Measurements from ENCODE around the gene PTGER2.

Gene PTGER2

DNA sequence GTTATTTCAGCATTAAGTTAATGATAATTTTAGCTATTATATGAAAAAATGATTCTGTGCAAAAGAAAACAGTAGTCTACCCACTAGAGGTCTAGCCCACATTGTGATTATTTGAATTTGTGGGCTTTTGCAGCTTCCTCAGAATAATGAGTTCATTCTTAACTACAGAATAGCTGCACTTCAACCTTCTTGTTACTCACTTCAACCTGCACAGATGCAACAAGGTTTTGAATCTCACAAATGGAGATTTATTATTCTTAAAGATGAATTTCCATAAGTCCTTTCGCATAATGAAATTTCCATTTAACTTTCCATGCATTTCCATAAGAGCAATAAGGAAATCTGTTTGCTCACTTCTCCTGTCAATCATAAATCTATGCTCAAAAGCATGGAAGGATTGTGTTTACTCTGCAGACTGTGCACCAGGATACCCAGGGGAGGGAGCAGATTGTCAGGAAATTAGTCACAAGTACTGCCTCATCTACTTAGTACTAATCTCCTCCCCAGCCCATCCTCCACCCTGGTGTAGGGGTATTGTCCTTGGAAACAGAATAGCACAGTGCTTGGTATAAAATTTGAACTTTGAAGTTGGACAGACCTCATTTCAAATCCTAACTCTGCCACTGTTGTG lies 24.1 kb downstream of the PTGER2 start:
- DNase-seq (ENCODE audit: low spot score) = no peak

DNA sequence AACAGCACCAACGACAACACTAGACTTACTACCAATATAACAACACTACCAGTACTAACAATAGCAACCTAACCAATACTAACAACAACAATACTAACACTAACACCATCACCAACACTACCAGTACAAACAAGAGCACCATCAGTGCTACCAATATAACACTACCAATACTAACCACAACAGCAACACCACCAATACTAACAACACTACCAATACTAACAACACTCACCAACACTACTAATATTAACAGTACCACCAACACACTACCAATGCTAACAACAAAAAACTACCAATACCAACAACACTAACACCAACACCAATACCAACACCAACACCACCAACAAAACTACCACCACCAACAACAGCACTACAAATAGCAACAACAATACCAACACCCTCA lies 25.1 kb downstream of the PTGER2 start:
- DNase-seq (ENCODE audit: low spot score) = no peak

DNA sequence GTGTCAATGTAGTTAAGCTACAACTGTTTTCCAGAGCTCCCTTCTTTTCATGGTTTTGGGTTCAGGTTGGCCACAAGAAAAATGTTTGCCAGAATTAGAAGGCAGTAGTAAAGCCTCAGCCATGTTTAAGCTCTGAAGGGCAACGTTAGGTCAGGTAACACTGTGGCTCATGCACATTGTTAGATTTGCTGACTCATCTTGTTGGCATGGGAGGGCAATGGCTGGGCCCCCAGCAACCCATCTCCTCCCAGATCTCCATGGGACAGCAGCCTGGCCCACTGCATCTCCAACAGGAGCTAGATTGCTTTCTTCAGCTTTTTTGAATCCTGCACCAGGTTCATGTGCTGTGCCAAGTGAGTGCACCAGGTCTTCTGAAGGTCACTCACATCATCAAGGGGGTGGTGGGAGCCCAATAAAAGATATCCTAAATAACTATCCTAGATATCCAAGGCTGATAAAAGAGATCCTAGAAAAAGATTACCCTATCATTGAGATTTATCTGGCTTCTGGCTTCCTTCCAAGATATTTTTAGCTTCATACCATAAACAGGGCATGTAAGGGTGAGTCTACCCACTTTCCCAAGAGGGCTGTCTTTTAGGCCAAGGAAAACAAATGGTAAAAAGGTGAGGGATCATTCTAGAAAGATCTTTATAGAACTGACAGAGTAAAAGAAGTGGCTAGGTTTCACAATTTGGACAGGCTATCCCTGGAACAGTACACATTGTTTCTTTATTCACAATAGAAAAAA lies 28.9 kb downstream of the PTGER2 start:
- DNase-seq (ENCODE audit: low spot score) = no peak

DNA sequence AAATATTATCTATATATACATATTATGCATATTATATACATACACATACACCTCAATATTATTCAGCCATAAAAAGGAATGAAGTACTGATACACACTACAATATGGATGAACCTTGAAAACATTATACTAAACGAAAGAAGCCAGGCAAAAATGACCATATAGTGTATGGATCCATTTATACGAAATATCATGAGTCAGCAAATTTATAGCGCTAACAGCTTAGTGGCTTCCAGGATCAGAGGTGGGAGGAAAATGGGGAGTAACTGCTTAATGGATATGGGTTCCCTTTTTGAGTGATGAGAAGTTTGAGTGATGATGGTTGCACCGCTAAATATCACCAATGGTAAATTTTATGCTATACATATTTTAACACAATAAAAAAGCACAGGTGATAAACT lies 32.7 kb downstream of the PTGER2 start:
- DNase-seq (ENCODE audit: low spot score) = no peak

DNA sequence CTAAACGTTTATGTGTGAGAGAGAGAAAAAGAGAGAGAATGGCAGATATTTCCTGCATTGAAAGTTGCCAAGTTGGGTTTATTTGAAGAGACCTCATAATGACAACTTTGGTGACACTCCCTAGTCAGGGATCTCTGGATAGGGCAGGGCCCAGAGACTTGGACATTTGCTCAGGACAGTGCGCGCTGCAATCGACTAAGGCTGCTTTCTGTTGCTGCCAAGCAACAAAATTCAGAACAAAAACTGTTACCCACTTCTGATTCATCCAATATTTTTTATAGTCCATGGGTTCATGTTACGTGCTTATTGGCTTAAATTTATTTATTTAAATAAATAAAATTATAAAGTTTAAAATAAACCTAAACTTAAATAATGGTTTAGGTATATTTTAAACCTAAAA lies 34.2 kb downstream of the PTGER2 start:
- no peak for DNase-seq (ENCODE audit: low spot score)

DNA sequence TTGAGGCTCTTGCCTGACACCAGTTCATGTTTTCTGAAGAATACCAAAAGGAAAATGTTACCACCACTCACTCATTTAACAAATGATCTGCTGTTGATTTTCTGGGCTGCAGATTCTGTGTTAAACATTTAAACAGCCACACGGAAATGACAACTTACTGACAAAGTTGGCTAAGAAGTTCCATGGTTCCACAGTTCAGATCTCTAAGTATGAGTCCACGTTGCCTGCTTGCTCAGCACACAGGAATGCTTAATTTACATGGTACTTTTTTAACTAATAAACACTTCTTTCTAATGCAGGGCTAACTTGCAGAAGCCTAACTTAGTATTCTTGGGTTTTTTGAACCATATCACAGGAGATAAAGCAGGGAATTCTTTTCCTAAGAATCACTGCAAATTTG lies 34.7 kb downstream of the PTGER2 start:
- DNase-seq (ENCODE audit: low spot score) = no peak

DNA sequence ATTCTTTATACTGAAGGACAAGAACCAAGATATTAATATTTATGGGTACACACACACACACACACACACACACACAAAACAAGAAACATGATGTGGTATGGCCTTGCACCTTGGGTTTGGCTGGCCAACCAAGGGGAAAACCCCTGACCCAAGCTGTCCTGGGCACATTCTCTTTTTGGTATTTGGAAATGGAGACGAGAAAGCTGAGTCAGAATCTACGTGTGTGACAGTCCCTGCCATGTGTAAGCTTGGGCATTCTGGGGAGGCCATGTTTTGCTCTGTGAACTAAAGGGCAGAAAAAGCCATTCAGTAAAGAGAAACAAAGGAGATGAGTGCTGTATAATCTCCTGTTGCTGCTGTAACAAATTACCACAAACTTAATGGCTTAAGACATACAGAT lies 35.6 kb downstream of the PTGER2 start:
- no peak for DNase-seq (ENCODE audit: low spot score)

DNA sequence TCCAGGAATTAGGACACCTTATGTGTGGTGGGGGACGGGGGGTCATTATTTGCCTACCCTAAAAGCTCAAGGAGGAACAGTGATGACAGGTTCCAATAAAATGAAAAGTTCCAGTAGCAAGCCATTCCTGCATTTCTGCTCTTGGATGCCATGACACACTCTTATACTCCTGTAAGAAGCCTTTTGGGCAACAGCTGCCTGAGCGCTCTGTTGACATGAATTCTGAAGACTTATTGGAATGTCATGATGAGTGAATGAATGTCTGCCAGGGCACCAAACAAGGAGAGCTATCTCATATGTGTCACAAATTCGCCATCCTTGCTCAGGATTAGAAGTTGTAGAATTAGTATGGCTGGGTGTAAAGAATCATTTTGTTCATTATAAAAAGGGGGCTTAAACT lies 36.3 kb downstream of the PTGER2 start:
- no peak for DNase-seq (ENCODE audit: low spot score)

DNA sequence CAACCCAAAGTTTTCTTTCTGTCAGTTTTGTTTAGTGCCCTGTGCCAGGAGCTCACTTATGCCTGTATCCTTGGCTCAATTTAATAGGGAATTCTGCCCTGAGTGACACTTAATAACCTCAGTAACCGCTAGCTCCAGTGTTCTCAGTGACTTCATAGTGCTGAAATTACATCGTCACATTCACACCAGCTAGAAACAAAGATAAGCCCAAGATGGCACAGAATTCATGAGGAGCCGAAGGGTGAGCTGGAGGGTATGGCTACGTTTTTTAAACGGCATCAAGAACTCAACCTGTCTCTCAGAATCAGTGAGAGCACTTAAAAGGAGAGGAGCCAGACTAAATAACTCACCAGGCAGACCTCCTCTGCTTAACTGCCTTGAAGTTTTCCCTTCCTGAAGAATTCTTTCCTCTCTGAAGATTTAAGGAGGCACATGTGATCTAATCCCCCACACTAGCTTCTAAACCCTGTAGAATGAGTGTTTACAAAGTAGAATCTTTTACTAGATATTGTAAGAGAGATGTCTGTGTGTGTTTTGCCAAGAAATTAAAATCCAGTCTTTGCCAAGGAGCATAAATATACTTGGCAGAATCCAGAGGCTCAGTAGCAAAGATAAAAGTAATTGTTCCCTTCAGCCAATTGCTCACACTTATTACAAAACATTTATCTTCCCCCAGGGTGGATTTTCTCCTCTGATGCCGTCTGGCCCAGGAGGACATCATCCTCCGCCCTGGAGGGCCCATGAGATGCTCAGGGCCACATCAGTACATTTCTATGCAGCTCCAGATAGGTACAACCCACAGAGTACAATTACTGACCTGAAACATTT lies 37.3 kb downstream of the PTGER2 start:
- DNase-seq (ENCODE audit: low spot score) = no peak

DNA sequence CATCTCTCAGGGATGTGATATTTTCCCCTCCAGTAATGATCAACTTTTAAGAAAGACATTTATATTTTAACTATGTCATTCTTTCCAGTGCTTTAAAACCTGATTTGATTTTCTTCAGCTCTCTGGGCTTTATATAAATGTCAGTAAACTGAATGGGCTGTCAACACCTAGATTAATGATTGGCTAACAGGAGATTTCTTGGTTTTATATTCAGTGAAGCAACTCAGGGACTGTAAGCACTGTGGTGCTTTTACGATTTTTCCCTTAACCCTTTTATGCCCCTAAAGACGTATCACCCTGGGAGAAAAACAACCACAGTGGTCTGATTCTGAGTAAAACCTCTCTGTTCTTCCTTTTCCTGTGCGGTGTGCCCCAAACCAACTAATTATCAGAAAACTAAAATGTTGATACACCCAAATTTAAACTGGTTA lies 38.0 kb downstream of the PTGER2 start:
- no peak for DNase-seq (ENCODE audit: low spot score)

DNA sequence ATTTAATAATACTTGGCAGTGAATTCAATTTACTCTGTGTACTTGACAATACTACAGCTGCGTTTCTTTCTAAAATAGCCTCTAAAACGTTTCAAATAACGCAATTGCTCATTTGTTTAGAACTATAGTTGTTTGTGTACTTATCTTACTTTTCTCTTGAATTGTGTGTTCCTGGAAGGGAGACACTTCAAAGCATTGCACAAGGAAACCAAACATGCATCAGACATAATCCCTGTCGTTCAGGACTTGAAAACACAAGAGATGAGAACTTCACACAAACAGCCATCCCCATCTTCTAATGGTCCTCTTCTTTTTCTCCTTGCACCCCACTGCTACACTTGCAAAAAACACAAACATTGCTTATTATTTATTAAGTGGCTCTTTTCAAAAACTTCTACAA lies 38.5 kb downstream of the PTGER2 start:
- no peak for DNase-seq (ENCODE audit: low spot score)

DNA sequence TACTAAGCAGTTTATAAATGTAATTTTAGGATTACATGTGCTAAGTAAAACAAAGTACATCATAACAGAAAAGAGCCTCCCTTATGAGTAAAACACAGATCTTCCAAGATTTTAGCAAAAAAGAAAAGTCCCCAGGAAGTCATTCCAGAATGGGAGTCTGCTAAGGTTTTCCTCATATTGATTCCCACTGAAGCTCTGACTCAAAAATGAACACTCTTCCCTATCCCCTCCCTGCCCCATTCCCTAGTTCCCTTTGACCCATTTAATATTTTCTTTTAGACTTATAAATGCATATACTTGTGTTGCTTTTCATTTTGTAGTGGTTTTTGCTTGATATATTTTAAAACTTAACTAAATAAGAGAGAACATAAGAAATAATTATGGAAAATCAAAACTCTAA lies 40.1 kb downstream of the PTGER2 start:
- no peak for DNase-seq (ENCODE audit: low spot score)

DNA sequence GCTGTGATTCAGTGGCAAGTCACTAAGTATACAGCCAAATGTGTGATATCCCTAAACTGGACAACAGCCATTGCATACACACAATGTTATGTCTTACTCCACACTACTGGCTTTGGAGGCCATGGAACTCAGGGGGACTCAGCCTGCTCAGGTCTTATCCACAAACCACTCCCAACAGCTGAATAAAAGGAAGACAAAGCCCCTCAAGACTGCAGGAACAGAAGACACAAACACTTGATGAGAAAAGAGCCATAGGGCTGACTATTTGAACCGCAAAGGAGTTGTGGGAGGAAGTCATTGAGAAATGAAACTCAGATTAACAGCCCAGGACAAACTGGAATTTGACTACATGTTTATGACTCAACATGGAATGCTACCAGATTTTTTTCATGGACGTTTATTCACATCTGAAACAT lies 40.9 kb downstream of the PTGER2 start:
- no peak for DNase-seq (ENCODE audit: low spot score)

DNA sequence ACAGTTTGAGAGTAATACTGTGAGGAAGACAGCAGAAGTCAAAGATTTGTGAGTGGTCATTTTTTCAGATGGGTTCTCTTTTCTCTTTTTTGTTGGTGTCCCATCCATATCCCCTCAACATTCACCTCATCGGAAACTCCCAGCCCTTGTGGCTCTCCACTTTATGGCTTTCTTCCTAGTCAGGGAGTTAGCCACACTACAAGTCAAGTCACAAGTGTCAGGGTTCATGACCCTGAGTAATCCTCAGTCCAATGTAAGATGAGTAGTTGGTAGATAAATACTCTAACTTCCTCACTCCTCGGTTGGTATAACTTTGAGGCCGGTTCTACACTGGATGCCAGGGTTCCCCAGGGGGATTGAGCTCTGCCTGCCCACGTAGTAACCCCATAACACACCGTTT lies 41.4 kb downstream of the PTGER2 start:
- DNase-seq (ENCODE audit: low spot score) = no peak

DNA sequence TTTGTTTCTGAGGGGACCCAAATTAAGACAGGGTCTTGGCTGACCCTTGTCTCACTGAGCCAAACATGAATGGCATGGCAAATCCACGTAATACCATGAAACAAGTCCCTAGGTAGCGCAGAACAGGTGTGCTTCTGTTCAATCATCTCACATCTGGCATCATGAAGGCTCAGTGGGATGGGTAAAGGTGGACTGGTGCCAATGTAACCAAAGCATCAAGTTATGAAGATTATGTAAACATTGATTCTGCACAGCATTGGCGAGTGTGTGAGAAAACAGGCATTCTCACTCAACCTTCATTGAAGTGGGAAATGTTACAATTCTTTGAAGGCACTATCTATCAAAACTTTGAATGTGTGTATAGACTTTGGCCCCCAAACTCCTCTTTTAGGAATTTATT lies 41.9 kb downstream of the PTGER2 start:
- no peak for DNase-seq (ENCODE audit: low spot score)

DNA sequence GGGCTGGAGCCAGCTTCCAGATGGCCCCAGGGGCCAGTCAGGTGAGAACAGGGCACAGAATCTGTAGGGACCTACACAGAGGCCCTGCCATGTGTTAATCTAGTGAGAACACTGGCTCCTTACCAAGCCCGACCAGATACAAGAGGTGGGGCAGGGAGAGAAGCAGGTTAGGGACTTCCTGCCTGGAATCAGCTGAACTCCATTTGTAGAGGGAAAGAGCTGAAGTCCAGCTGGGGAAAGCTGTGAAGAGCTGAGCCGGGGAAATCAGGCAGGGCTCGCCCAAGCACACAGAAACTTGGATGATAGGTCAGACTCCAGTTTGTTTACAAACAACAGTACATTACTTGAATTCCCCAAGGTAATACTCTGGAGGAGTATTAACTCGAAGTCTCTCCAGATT lies 46.7 kb downstream of the PTGER2 start:
- DNase-seq (ENCODE audit: low spot score) = no peak

DNA sequence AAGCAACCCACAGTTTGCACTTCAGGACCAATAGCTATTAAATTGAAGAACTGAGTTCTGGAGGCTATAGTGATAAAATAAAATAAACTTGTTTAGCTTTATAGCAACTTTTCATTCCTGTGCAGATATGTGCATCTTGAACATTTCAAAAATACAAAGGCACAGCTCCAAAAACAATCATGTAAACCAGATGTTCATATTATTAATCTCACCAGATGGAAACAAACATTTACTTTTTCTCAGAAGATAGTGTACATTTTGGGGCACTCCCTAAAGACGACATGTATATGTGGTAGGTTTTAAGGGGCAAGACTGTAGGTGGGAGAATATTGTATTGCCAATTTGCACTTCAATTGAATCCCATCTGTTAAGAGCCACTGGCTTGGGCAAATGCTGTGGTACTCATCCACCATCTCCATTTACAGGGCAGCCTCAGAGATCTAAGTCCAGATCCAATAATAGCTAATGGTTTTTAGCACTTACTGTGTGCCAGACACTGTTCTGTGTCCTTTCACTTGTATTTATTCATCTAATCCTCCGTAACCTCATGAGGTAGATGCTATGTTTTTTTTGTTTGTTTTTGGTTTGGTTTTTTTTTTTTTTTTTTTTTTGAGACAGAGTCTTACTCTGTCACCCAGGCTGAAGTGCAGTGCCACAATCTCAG lies 49.1 kb downstream of the PTGER2 start:
- no peak for DNase-seq (ENCODE audit: low spot score)

DNA sequence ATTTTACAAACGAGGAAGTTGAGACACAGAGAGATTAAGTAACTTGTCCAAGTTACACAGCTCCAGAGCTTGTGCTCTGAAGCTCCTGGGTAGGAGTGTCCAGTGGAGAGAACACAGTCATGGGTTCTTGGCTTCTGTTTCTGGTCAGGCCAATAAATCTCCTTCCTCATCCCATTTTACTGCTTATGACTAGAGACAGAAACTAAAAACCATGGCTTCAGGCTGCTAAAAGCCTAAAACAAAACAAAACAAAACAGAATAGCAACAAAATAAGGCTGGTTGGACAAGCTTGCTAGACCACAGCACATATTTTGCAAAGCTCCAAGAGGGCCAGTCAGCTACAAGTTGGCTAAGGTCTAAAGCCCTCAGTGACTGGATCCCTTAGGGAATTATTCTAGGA lies 49.8 kb downstream of the PTGER2 start:
- DNase-seq (ENCODE audit: low spot score) = no peak

DNA sequence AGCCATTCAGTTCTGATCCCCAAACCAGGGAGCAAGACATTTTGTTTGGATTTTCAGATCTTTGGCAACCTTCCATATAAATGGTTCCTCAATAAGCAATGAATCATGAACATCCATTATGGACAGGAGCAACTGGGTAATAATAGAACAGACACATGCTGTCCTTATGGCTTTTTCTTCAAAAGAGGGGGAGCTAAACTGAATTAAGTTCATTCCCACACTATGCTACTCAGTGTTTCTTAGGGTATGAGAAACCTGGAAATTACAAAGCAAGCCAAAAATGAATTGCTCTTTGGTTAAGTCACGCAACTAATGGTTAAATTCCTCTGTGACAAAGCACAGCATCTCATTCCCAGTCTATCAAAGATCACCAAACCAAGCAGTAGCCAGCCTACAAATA lies 51.0 kb downstream of the PTGER2 start:
- DNase-seq (ENCODE audit: low spot score) = no peak

DNA sequence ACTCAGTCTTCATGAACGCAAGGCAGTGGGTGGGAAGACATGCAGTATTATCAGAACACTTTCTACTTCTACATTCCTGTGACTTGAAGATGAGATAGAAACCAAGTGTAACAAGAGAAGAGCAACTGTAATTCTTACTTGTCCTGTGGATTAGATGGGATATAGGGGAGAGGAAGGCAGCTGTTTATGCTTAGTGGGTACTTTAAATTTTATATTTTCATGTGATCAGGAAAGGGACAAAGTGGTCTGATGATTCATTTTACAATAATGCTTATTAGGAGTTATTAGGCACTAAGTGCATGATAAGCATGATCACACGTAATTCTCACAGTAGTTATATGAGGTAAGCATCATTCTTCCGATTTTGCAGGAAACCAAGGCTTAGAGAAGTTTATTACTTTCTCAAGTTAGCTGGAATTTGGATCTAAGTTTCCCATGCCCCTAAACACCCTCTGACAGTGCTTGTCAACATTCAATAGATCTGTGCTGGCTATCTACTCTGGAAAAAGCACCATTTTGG lies 52.7 kb downstream of the PTGER2 start:
- no peak for DNase-seq (ENCODE audit: low spot score)

DNA sequence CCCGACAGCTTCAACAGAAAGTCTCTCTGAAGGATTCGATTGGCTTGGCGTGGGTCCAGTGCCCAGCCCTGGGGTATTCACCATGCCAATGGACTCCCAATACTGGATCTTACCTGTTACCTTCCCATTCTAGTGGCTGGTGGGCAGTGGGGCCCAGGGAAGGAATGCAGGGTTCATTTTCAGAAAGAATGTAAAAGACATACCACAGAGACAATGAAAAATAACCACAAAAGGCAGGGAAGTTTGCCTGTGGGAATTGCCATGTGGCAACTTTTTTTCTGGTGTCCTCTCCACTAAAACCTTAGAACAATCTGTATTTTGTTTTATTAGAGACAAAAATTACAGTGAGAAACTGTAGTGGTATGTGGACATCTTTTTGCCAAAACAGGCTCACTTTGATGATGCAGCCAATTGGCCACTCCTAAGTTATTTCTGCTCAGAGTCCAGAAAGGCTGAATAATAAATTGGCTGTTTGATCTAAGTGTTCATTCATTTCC lies 55.2 kb downstream of the PTGER2 start:
- no peak for DNase-seq (ENCODE audit: low spot score)

DNA sequence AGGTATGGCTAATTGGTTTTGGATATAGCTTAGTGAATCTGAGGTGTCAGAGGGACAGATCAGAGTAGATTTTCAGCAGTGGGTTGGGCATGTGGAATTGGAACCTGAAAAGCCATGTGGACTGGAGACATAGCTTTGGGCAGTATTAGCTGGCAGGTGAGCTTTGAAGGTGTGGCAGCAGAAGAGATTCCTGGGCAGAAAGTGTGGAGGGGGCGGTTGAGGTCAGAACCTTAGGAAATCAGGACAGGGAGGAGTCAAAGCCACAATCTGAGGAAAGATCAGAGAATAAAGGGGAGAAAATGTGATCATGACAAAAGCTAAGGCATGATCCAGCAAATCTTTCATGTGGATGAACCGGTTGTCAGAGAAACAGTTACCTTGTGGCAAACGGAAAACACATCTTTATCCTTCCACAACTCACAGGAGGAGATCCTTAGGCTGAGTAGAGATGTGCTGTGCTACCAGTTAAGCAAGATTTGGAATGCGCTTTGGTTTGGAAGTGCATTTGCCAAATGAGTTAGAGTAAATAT lies 56.4 kb downstream of the PTGER2 start:
- no peak for DNase-seq (ENCODE audit: low spot score)
